Measurements from ENCODE around the gene CNTNAP2. TPM values are rescaled to one million over a fixed set of nuclear protein-coding genes. Genes with fewer than 3 reads are reported as not detected.

CNTNAP2 gene
- total RNA-seq, 4 donors from 2014 or later = 0.42 TPM; not detected in 3

DNA sequence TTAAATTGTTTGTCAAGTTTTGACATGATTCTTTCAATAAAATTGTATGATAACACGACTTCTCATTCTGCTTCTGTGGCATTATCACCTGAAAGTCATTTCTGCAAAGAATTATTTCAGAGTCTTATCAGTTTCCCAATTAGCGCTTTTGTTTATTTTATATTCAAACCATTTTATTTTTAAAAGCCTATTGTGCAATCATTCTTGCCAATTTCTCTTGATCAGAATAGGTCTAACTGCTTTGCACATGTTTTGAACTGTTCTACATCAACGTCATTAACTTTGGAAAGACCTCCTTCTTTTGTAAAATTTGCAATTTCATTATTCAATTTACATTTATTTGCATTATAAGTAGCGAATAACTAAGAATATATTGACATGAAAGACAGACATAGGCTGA, 758.1 kb downstream of the CNTNAP2 start:
- H3K27me3 ChIP-seq = no peaks in the 10 kb centered on the region
- 84 to 86% methylated on average over 4 of the region's 4 CpGs for WGBS, 2 donors
- H3K4me3 ChIP-seq = no peak overlapping the region
- H3K9me3 ChIP-seq = no peaks in the 10 kb centered on the region
- H3K4me1 ChIP-seq = no peaks in the 10 kb centered on the region
- no peak overlapping the region for H3K27ac ChIP-seq
- H3K36me3 ChIP-seq = no peaks in the 10 kb centered on the region
- DNase-seq (ENCODE audit: low spot score in 2 of 2) = no peak
- TF ChIP-seq POLR2A (IDR thresholded peaks at IDR 0.05) = no peak
- TF ChIP-seq, protein P1, sequence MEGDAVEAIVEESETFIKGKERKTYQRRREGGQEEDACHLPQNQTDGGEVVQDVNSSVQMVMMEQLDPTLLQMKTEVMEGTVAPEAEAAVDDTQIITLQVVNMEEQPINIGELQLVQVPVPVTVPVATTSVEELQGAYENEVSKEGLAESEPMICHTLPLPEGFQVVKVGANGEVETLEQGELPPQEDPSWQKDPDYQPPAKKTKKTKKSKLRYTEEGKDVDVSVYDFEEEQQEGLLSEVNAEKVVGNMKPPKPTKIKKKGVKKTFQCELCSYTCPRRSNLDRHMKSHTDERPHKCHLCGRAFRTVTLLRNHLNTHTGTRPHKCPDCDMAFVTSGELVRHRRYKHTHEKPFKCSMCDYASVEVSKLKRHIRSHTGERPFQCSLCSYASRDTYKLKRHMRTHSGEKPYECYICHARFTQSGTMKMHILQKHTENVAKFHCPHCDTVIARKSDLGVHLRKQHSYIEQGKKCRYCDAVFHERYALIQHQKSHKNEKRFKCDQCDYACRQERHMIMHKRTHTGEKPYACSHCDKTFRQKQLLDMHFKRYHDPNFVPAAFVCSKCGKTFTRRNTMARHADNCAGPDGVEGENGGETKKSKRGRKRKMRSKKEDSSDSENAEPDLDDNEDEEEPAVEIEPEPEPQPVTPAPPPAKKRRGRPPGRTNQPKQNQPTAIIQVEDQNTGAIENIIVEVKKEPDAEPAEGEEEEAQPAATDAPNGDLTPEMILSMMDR (IDR thresholded peaks at IDR 0.05) = no peak
- no peak for TF ChIP-seq EP300 (IDR thresholded peaks at IDR 0.05)

DNA sequence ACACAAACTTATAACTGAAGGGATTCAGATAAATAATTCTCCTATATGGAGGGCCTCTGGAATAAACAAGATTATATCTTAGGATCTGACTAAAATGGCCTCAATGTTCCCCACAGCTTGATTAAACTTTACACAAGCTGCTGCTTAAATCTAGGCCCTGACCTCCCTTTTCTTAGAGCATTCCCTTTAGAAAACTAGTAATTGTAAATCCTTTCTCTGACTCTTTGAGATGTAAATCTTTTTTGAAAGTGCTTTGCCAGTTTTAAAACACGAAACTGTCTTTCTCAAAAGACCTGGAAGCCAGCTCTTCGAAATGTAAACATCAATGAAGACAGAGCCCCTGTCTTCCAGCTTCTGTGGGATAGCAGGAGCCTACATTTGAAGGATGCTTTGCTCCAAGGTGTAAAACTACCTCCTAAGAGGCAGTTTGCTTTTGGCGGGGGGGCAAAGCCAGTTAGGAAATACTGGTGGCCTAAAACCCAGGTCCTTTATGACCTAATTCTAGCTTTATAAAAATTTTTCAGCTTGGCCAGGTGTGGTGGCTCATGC, 758.7 kb downstream of the CNTNAP2 start:
- Histone ChIP-seq H3K27ac (no peak overlapping the region), H3K9me3 (no peaks in the 10 kb centered on the region), H3K4me1 (no peaks in the 10 kb centered on the region), H3K4me3 (no peak overlapping the region), H3K27me3 (no peaks in the 10 kb centered on the region), H3K36me3 (no peaks in the 10 kb centered on the region)
- WGBS, 2 donors = 72 to 77% methylated on average over 3 of the region's 3 CpGs
- no peak for DNase-seq (ENCODE audit: low spot score in 2 of 2)
- TF ChIP-seq EP300 (IDR thresholded peaks at IDR 0.05) (no peak), POLR2A (IDR thresholded peaks at IDR 0.05) (no peak)
- TF ChIP-seq, protein P1 (IDR thresholded peaks at IDR 0.05) = no peak

DNA sequence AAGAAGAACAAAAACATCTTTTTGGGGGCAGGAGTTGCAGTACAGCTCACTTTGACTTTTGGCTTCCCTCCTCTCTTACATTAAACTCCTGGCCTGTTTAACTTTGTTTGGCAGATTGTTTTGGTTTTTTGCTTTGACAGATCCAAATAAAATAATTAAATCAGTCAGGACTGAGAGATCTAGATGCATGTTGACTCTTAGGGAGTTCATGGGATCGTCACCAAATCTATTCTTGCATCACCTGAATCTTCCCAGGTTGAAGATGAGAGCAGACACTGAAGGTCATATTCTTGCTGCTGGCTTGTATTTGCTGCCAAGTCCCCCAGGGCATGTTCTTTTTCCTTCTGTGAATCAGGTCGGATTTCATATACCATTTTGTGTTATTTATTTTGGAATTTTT, 759.4 kb downstream of the CNTNAP2 start:
- H3K4me3 ChIP-seq = no peak overlapping the region
- H3K9me3 ChIP-seq = no peaks in the 10 kb centered on the region
- H3K4me1 ChIP-seq = no peaks in the 10 kb centered on the region
- DNase-seq (ENCODE audit: low spot score in 2 of 2) = no peak
- H3K27me3 ChIP-seq = no peaks in the 10 kb centered on the region
- 44 to 57% methylated on average over 2 of the region's 2 CpGs for WGBS, 2 donors
- H3K36me3 ChIP-seq = no peaks in the 10 kb centered on the region
- TF ChIP-seq POLR2A (IDR thresholded peaks at IDR 0.05) = no peak
- TF ChIP-seq EP300 (IDR thresholded peaks at IDR 0.05) = no peak
- TF ChIP-seq, protein P1 (IDR thresholded peaks at IDR 0.05) = no peak
- no peak overlapping the region for H3K27ac ChIP-seq

DNA sequence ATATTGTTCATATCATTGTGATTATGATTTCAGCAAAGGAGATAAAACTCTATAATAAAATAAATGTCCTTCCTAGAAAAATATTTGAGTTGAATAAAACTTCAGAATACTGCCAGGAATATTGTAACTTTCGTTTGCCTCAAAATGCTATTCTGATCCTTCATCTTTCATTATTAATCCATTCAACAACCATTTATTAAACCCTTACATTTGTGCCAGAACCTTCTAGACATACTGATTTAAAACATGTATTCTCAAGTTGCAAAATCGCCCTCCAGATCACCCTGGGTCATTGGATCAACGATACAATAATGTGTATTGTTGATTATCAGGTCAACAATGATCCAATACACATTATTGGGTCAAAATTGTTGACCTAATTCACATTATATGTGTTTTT, 759.8 kb downstream of the CNTNAP2 start:
- Histone ChIP-seq H3K27me3 (no peaks in the 10 kb centered on the region), H3K36me3 (no peaks in the 10 kb centered on the region), H3K9me3 (no peaks in the 10 kb centered on the region), H3K4me1 (no peaks in the 10 kb centered on the region), H3K4me3 (no peak overlapping the region), H3K27ac (no peak overlapping the region)
- DNase-seq (ENCODE audit: low spot score in 2 of 2) = no peak
- WGBS, 2 donors = 21 to 29% methylated on average over 3 of the region's 3 CpGs
- no peak for TF ChIP-seq EP300 (IDR thresholded peaks at IDR 0.05)
- TF ChIP-seq, protein P1 (IDR thresholded peaks at IDR 0.05) = no peak
- no peak for TF ChIP-seq POLR2A (IDR thresholded peaks at IDR 0.05)

DNA sequence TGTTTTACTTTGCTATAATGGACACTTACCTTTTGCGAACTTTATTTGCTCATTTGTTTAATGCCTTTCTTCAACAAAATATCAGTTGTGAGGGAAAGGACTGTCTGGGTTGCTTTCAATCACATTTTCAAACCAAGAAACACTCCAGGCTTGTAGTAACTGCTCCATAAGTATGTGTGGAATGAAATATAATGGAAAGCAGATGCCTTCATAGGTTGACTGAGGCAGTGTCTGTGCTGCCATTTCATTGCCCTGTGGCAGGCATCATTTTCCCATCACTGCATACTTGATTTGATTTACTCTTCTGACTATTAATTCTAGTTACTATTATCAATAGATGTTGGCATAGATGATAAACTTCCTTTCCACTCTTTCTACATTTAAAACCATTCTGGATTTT, 762.3 kb downstream of the CNTNAP2 start:
- Histone ChIP-seq H3K27ac (no peak overlapping the region), H3K9me3 (no peaks in the 10 kb centered on the region), H3K4me1 (no peaks in the 10 kb centered on the region), H3K27me3 (no peaks in the 10 kb centered on the region), H3K4me3 (no peak overlapping the region), H3K36me3 (no peaks in the 10 kb centered on the region)
- WGBS, 2 donors = 95 to 97% methylated on average over 1 of the region's 1 CpG
- no peak for DNase-seq (ENCODE audit: low spot score in 2 of 2)
- TF ChIP-seq POLR2A (IDR thresholded peaks at IDR 0.05) (no peak), EP300 (IDR thresholded peaks at IDR 0.05) (no peak)
- TF ChIP-seq, protein P1 (IDR thresholded peaks at IDR 0.05) = no peak

Data from tibial nerve (tissue), 4 donors.